ENCODE measurements around the gene PCYOX1L.

Gene PCYOX1L

DNA sequence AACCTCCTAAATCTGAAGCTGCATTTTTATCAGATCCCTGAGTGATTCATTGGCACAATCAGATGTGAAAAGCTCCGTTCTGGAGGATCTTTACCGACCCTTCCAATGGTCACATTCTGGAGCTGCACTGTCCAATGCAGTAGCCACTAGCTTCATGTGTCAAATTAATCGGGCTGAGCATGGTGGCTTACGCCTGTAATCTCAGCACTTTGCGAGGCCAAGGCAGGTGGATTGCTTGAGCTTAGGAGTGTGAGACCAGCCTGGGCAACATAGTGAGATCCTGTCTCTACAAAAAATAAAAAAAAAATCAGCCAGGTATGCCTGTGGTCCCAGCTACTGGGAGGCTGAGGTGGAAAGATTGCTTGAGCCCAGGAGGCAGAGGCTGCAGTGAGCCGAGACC lies 17.6 kb downstream of the PCYOX1L start:
- DNase-seq (ENCODE audit: low spot score), result no peak
- TF ChIP-seq, protein P1, sequence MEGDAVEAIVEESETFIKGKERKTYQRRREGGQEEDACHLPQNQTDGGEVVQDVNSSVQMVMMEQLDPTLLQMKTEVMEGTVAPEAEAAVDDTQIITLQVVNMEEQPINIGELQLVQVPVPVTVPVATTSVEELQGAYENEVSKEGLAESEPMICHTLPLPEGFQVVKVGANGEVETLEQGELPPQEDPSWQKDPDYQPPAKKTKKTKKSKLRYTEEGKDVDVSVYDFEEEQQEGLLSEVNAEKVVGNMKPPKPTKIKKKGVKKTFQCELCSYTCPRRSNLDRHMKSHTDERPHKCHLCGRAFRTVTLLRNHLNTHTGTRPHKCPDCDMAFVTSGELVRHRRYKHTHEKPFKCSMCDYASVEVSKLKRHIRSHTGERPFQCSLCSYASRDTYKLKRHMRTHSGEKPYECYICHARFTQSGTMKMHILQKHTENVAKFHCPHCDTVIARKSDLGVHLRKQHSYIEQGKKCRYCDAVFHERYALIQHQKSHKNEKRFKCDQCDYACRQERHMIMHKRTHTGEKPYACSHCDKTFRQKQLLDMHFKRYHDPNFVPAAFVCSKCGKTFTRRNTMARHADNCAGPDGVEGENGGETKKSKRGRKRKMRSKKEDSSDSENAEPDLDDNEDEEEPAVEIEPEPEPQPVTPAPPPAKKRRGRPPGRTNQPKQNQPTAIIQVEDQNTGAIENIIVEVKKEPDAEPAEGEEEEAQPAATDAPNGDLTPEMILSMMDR (IDR thresholded peaks at IDR 0.05; ENCODE audit: extremely low read depth, insufficient read depth, missing control alignments), result no peak
- in situ Hi-C loops (cut with MboI; ENCODE audit: low pct_unique_long_range_greater_than_20kb, low sequenced_read_pairs, unreplicated experiment), result loop anchor here (10.0 kb wide), 1 partner anchor 189 kb away; no protein-coding TSS in a partner anchor

DNA sequence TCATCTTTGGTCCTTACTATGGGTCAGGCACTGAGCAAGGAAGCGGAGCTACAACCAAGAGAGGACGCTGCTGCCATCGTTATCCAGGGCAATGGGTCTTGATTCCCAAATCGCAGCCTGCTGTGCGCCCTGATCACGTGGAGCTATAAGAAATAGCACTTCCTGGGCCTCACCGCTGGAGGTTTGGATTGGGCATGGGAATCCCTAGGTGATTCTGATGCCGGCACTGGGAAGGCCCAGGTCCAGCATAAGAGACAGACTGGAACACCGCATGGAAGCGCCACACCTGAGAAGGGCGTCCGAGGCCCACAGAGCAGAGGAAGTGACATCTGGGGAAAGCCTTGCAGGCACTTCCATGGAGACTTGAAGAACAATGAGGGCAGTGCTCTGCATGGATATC lies 18.3 kb downstream of the PCYOX1L start:
- TF ChIP-seq, protein P1 (IDR thresholded peaks at IDR 0.05; ENCODE audit: extremely low read depth, insufficient read depth, missing control alignments), result no peak
- DNase-seq (ENCODE audit: low spot score), result no peak
- in situ Hi-C loops (cut with MboI; ENCODE audit: low pct_unique_long_range_greater_than_20kb, low sequenced_read_pairs, unreplicated experiment), result loop anchor here (10.0 kb wide), 1 partner anchor 189 kb away; no protein-coding TSS in a partner anchor

DNA sequence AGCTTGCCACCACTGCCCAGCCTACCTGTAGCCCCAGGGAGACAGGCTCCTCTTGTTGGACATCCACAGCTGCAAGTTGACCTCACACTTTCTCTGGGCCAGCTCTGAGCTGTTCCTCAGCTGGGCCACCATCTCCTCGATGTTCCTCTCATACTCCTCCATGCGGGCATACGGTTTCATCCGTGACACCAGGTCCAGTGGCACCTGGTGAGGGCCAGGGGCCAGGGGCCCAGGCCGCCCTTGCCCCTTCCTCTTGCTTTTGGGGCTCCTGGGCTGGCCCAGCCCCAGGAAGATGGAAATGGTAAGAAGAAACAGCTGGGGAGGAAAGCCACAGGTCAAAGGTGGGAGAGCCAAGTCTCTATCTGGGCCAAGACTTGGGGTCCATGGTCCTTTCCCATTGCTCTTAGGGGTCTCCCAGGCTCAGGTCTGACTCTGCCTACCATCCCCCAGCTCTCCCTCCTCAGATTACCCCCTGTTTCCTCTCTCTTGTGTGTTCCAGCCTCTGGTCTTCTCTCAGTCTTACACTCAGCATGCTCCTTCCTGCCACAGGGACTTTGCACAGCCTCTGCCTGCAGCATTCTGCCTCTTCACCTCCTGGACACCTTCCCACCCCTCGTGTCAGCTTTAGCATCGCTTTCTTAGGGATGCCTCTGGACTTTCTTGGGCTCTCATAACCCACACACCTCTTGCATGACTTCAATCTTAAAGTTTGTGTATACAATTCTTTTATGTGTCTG lies 19.0 kb downstream of the PCYOX1L start:
- no peak for DNase-seq (ENCODE audit: low spot score)
- in situ Hi-C loops (cut with MboI; ENCODE audit: low pct_unique_long_range_greater_than_20kb, low sequenced_read_pairs, unreplicated experiment), result loop anchor here (10.0 kb wide), 1 partner anchor 188 kb away; no protein-coding TSS in a partner anchor
- TF ChIP-seq, protein P1 (IDR thresholded peaks at IDR 0.05; ENCODE audit: extremely low read depth, insufficient read depth, missing control alignments), result no peak

DNA sequence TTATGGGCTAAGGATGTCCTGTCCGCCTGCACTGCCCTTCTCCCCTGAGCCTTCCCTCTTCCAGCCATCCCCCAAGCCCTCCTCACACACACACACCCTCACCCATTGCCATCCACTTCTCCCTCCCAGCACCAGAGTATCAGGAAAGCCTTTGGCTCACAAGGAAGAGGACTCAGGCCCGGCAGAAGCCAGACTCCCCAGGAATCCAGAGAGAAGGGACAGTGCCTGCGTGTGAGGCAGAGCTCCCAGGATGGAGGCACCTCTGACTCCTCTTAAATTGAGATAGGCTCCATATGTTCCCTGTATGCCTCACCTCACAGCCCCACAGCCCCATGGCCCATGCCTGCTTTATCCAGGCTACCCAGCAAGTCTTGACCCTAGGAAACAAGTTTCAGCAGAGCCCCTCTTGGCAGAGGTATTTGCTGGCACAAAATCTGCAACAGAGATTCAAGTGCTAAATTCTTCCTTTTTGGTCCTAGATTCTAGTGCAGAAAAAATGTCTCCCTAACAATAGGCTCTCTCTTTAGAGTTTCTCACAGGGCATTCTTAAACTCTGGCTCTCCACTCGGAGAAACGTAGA lies 20.5 kb downstream of the PCYOX1L start:
- TF ChIP-seq, protein P1 (IDR thresholded peaks at IDR 0.05; ENCODE audit: extremely low read depth, insufficient read depth, missing control alignments), result no peak
- in situ Hi-C loops (cut with MboI; ENCODE audit: low pct_unique_long_range_greater_than_20kb, low sequenced_read_pairs, unreplicated experiment), result loop anchor here (10.0 kb wide), 1 partner anchor 186 kb away; no protein-coding TSS in a partner anchor
- DNase-seq (ENCODE audit: low spot score), result no peak

DNA sequence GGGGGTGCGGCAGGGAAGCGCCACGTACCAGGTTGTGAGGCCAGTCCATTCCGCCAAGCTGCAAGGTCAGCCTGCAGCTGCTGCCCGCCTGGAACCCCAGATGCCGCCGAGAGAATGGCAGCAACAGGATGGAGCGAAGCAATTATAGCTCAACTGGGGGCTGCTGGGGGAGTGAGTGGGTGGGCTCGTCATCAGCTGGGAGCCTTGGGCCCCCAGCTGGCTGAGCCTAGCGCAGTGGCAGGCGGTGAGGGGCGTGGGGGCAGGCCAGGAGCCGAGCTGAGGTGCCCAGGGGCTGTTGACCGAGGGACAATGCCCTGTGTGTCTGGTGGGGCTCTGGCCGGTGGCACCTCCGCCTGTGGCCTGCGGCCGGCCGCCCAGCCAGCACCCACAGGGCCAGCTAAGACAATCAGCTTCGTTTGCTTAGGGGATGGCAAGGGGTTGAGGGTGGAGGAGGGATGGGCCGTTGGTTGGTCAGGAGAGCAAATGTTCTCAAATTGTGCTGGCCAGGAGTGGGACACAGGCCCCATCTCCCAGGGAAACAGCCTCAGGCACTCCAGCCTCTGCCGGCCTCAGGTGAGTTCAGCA lies 21.4 kb downstream of the PCYOX1L start, which contains the start of gene IL17B:
Gene IL17B (minus strand): TSS at position 116 of the 585 bp plus-strand sequence. CDS start 67 bp downstream, at position 49.
- TF ChIP-seq, protein P1 (IDR thresholded peaks at IDR 0.05; ENCODE audit: extremely low read depth, insufficient read depth, missing control alignments), result no peak
- no peak for DNase-seq (ENCODE audit: low spot score)
- in situ Hi-C loops (cut with MboI; ENCODE audit: low pct_unique_long_range_greater_than_20kb, low sequenced_read_pairs, unreplicated experiment), result loop anchor here (10.0 kb wide), 1 partner anchor 186 kb away; no protein-coding TSS in a partner anchor

DNA sequence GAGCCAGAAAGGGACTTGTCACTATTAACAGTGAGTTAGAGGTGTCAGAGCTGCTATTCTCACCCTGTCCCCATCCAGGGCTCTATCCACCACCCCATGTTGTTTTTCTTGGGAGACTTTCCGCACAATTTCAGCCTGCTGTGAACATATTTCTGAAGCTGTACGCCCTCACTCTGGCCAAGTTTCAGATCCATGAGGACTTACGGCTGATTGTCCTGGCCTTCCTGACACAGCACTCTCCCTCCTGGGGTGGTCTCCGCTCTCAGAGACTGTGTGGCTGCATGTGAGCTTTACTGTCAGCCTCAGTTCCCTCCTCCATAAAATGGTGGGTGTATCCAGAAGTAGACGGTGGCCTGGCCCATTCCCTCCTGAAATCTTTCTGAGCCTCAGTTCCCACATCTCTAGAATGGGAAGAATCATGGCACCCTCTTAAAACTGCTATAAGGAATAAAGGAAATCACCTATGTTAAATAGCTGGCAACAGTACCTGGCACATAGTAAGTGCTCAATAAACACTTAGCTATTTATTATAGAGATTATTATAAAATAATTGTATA lies 22.1 kb downstream of the PCYOX1L start:
- DNase-seq (ENCODE audit: low spot score), result no peak
- TF ChIP-seq, protein P1 (IDR thresholded peaks at IDR 0.05; ENCODE audit: extremely low read depth, insufficient read depth, missing control alignments), result no peak
- in situ Hi-C loops (cut with MboI; ENCODE audit: low pct_unique_long_range_greater_than_20kb, low sequenced_read_pairs, unreplicated experiment), result loop anchor here (10.0 kb wide), 1 partner anchor 185 kb away; no protein-coding TSS in a partner anchor
